Measurements from ENCODE around the gene SEC14L3.
"Not testable (repeated sequence)": the region's sequence is repeated elsewhere in the genome, so short reads cannot be mapped to it uniquely, and the experiment has no call there.

The SEC14L3 gene

GRCh38 chr22:30485362-30485988 is 13.7 kb upstream of the SEC14L3 start:
- peak; percentile 92 for DNase-seq (ENCODE audit: low spot score)

- peak; percentile 51 for DNase-seq (ENCODE audit: low spot score)
These were observed 11.4 kb upstream of the SEC14L3 start for GRCh38 chr22:30483169-30483568.

- no peak for DNase-seq (ENCODE audit: low spot score)
These were observed 9.9 kb upstream of the SEC14L3 start for GRCh38 chr22:30481711-30482110.

DNA sequence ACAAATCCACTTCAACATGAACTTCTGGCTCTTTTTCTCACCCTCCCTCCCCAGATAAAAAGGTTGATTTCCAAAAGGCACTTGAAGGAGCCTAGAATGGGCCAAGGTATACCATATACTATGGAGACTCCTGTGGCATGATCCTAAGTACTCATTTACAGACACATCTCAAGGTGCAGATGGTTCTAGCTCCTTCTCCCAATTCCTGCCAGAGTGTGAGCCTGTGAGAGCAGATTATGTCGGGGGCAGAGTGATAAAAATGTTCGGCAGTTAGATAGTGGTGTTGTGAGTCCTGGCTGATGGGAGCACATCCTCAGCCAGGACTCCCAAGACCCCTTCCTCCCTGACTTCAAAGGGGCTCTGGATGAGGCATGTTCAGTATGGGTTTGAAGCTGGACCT is 8.2 kb upstream of the SEC14L3 start:
- no peak for DNase-seq (ENCODE audit: low spot score)

DNA sequence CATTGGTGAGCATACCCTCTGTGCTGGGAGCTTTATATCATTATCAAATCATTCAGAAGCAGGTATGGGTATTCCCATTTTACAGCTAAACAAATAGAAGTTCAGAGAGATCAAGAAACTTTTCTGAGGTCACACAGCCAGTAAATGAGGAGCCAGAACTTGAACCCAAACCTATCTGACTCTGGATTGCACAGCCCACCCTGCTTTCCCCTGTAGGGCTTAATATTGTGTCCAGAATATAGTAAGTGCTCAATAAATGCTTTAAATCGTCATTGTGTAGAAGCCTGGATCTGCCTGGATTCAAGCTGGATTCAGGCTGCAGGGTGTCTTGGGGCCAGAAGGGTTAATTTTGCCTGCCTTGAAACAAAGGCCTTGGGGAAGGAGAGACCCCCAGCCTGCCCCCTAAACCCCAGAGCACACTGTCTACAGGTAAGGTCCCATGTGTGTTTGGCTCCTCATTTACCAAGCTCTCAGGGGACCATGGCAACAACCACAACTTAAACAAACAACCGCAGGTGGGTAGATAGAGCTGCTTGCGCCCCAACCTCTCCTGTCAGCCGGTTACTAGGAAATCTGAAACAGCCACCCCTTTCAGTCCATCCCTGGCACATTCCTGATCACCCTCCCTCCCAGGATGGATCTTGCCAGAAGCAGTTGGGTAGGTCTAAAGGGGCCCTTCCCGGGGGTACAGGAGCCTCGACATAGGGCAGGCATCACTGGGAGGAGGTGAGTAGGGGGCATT is 3.0 kb upstream of the SEC14L3 start:
- no peak for DNase-seq (ENCODE audit: low spot score)

DNA sequence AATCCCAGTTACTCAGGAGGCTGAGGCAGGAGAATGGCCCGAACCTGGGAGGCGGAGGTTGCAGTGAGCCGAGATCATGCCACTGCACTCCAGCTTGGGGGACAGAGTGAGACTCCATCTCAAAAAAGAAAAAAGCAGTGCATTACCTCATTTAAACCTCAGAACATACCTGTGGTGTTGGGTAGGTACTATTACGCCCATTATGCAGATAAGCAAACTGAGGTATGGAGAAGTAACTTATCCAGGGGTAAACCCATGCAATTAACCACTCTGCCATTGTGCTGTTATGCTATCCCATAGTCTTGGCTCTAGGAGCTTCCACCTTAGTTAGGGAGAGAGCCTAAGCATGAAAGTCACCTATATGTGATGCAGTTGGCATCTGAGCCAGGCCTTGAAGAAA is 2.3 kb upstream of the SEC14L3 start:
- DNase-seq (ENCODE audit: low spot score) = no peak

- no peak for DNase-seq (ENCODE audit: low spot score)
These were observed 1.3 kb upstream of the SEC14L3 start for GRCh38 chr22:30472994-30473720.

GRCh38 chr22:30470655-30471054 is 1.2 kb downstream of the SEC14L3 start:
- DNase-seq (ENCODE audit: low spot score) = no peak

- no peak for DNase-seq (ENCODE audit: low spot score)
These were observed 2.7 kb downstream of the SEC14L3 start for GRCh38 chr22:30469165-30469564.

- not testable (repeated sequence) for DNase-seq (ENCODE audit: low spot score)
These were observed 11.3 kb downstream of the SEC14L3 start for GRCh38 chr22:30460555-30460954.

- no peak for DNase-seq (ENCODE audit: low spot score)
These were observed 11.7 kb downstream of the SEC14L3 start for GRCh38 chr22:30460147-30460546.

DNA sequence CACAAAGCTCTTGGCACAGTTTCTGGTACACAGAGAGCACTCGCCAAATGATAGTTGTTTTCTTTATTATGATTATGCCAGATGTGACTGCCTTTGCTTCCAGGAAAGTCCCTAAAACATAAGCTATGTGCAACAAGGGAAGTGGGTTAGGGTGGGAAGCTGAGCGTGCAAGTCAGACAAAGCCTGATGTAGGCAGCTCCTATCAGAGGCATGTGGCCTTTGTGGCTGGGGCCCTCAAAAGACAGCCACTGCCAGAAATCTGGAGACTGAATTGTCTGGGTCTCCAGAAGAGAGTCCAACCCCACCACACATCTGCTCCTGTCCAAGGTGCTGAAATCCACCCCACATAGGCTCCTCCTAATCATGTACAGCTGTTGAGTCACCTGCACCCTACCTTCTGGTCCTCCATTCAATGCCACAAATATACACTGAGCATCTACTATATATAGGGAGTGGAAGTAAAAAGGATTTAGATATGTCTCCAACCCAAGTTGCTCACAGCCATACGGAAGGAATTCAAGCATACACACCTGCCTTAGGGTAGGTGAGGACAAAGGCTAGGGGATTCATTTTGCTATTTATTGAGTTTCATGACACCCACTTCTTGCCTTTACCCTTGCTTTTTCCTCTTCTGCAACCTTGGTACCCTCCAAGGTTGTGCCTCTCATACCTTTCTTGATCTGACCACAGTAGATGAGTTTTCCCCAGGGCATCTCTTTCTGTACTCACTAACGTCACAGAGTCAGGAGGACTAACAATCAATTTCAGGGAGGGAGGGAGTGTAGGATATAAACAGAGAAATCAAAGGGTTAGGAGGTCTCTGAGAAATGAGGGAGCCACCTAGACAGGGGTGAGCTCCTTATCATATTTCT is 12.4 kb downstream of the SEC14L3 start:
- no peak for DNase-seq (ENCODE audit: low spot score)

GRCh38 chr22:30457981-30458380 is 13.8 kb downstream of the SEC14L3 start:
- DNase-seq (ENCODE audit: low spot score) = no peak

- DNase-seq (ENCODE audit: low spot score) = no peak
These were observed 16.6 kb downstream of the SEC14L3 start for GRCh38 chr22:30455075-30455840.

DNA sequence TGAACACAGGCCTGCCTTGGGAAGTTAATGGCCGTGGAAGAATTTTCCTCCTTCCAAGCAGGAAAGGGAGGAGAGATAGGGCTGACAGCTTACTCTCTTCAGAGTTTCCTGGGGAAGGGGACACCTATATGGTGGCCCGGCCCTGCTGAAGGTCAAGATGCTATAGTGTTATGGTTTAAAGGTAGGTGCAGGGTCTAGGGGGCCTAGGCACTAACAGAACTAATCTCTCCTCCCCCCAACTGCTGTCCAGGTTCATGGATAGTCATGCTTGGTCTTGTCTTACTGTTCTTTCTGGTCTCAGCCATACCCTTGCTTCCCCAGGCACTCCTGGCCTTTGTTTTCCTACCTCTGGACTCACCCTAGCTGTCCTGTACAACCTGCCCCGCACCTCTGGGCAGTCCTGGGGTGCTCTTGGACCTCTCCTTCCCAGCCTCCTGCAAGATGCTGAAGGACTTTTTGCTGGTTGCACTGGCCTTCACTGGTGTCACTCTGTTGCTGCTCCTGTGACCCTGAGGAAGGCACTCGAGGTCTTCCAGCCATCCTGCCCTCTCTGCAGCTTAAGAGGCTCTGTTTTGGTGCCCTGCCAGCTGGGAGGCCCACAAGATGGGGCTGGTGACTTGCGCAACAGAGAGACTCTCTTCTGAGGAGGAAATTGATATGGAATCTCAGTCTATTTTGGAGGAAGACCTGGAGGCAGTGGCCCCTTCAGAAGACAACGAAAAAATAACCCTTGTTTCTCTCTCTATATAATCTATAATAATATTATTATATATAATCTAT is 17.9 kb downstream of the SEC14L3 start:
- no peak for DNase-seq (ENCODE audit: low spot score)

DNA sequence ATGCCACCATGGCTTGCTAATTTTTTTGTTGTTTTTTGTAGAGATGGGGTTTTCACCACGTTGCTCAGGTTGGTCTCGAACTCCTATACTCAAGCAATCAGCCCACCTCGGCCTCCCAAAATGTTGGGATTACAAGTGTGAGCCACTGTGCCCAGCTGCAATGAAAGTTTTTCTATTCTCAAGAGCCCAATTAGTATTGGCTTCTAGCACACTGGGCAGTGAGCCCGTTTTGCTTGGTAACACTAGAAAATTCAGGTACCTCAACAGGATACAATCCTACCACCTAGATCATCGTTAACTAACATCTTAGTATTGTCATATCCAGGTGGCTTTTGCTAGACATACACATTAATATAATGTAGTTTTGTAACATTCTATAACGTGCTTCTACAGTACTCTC is 19.0 kb downstream of the SEC14L3 start:
- DNase-seq (ENCODE audit: low spot score) = no peak

- not testable (repeated sequence) for DNase-seq (ENCODE audit: low spot score)
These were observed 20.3 kb downstream of the SEC14L3 start for GRCh38 chr22:30451488-30451887.

GRCh38 chr22:30447656-30448055 is 24.2 kb downstream of the SEC14L3 start:
- DNase-seq (ENCODE audit: low spot score) = no peak

- no peak for DNase-seq (ENCODE audit: low spot score)
These were observed 26.2 kb downstream of the SEC14L3 start for GRCh38 chr22:30445438-30446145.
